GM23338 (cell line): ENCODE measurements around the gene TNNI3. TPM values are rescaled to one million over a fixed set of nuclear protein-coding genes. Genes with fewer than 3 reads are reported as not detected.

Source experiments
- ATAC-seq: fragments of 200-7000 bp; cut with Tn5 transposase; 3 replicates; pipeline ENCODE4 v1.9.1; 2020
- DNase-seq: peaks from one replicate; pipeline ENCODE4 v3.0.0-alpha.2; 2015; ENCODE audit warnings: low spot score
- H2AFZ ChIP-seq: fragments of 200-600 bp; sonication (generic); 2 replicates; pipeline ENCODE4 v1.8.0; 2016; ENCODE audit warnings: antibody characterized with exemption, mild to moderate bottlenecking, moderate library complexity
- H3F3A ChIP-seq: fragments of 200-600 bp; sonication (generic); replicated peaks from 2 replicates; pipeline ENCODE4 v1.8.0; 2017; ENCODE audit warnings: antibody characterized with exemption, mixed run types, low read depth
- H3K27ac ChIP-seq: fragments of 200-600 bp; sonication (generic); 2 replicates; pipeline ENCODE4 v1.6.1; 2016; ENCODE audit warnings: low read depth
- H3K27me3 ChIP-seq: fragments of 200-600 bp; sonication (generic); 2 replicates; pipeline ENCODE4 v1.8.0; 2016; ENCODE audit warnings: mild to moderate bottlenecking, mixed run types, moderate library complexity; ENCODE audit not compliant: insufficient read depth
- H3K36me3 ChIP-seq: fragments of 200-600 bp; sonication (generic); 2 replicates; pipeline ENCODE4 v1.8.0; 2016; ENCODE audit warnings: mild to moderate bottlenecking; ENCODE audit not compliant: insufficient read depth
- H3K4me1 ChIP-seq: fragments of 200-600 bp; sonication (generic); 2 replicates; pipeline ENCODE4 v1.8.0; 2016; ENCODE audit warnings: mild to moderate bottlenecking, moderate library complexity; ENCODE audit not compliant: insufficient read depth
- H3K4me2 ChIP-seq: fragments of 200-600 bp; sonication (generic); 2 replicates; pipeline ENCODE4 v1.7.1; 2017; ENCODE audit warnings: mixed run types
- H3K4me3 ChIP-seq: fragments of 200-600 bp; sonication (generic); 2 replicates; pipeline ENCODE4 v1.6.1; 2016; ENCODE audit warnings: mixed run types
- H3K79me2 ChIP-seq: fragments of 200-600 bp; sonication (generic); replicated peaks from 2 replicates; pipeline ENCODE4 v1.8.0; 2017; ENCODE audit warnings: mild to moderate bottlenecking; ENCODE audit not compliant: insufficient read depth
- H3K9me2 ChIP-seq: fragments of 200-600 bp; sonication (generic); 2 replicates; pipeline ENCODE4 v1.8.0; 2017; ENCODE audit not compliant: insufficient read depth
- H4K20me1 ChIP-seq: fragments of 200-600 bp; sonication (generic); replicated peaks from 2 replicates; pipeline ENCODE4 v1.8.0; 2017; ENCODE audit warnings: mild to moderate bottlenecking; ENCODE audit not compliant: insufficient read depth
- H3K27ac Mint-ChIP-seq: 2 replicates; pipeline ENCODE4 v1.8.0; 2020; ENCODE audit warnings: inconsistent platforms, mild to moderate bottlenecking, moderate library complexity, mixed read lengths
- H3K27me3 Mint-ChIP-seq: 3 replicates; pipeline ENCODE4 v1.8.0; 2022; ENCODE audit warnings: low read depth, mild to moderate bottlenecking, moderate library complexity, mixed read lengths, inconsistent platforms; ENCODE audit not compliant: insufficient read depth, poor library complexity
- H3K36me3 Mint-ChIP-seq: 3 replicates; pipeline ENCODE4 v1.8.0; 2021; ENCODE audit warnings: low read depth, mild to moderate bottlenecking, inconsistent platforms, moderate library complexity, mixed read lengths
- H3K4me1 Mint-ChIP-seq: 3 replicates; pipeline ENCODE4 v1.8.0; 2020; ENCODE audit warnings: mild to moderate bottlenecking, inconsistent platforms, mixed read lengths
- H3K4me3 Mint-ChIP-seq: 3 replicates; pipeline ENCODE4 v1.8.0; 2021; ENCODE audit warnings: moderate library complexity, mild to moderate bottlenecking, inconsistent platforms, mixed read lengths
- H3K9me3 Mint-ChIP-seq: 3 replicates; pipeline ENCODE4 v1.8.0; 2020; ENCODE audit warnings: moderate library complexity, mild to moderate bottlenecking, inconsistent platforms, mixed read lengths
- CREB1 ChIP-seq: fragments of 250-450 bp; sonication (Bioruptor Pico); IDR thresholded peaks from 2 replicates; pipeline ENCODE4 v1.5.0; 2020; ENCODE audit warnings: low read depth, mild to moderate bottlenecking, moderate library complexity
- EZH2 ChIP-seq: fragments of 200-600 bp; sonication (generic); IDR thresholded peaks from one replicate; pipeline ENCODE4 v1.8.0; 2017; ENCODE audit warnings: antibody characterized with exemption, mild to moderate bottlenecking, low read depth; ENCODE audit not compliant: unreplicated experiment
- EZH2phosphoT487 ChIP-seq: fragments of 200-600 bp; sonication (generic); IDR thresholded peaks from one replicate; pipeline ENCODE4 v1.8.1; 2018; ENCODE audit warnings: antibody characterized with exemption; ENCODE audit not compliant: unreplicated experiment
- POLR2AphosphoS5 ChIP-seq: IDR thresholded peaks from 2 replicates; pipeline ENCODE4 v1.6.1; 2016; ENCODE audit warnings: antibody characterized with exemption, low read depth
- STAT1 ChIP-seq: IDR thresholded peaks from one replicate; pipeline ENCODE4 v1.6.1; 2016; ENCODE audit warnings: antibody characterized with exemption; ENCODE audit not compliant: unreplicated experiment
- polyA plus RNA-seq: library from polyadenylated mRNA; unstranded; fragments of >200 nt; fragmentation: Nextera tagmentation; extraction: Ambion mirVana; gene quantifications from 2 replicates; pipeline ENCODE4 v1.2.1, GENCODE V29; 2016
- total RNA-seq: library from RNA; depleted of rRNA; stranded (reverse); fragments of >200 nt; shearing (Covaris generic); gene quantifications from 2 replicates; pipeline ENCODE4 v1.2.3, GENCODE V29; 2014
- TF ChIP-seq, protein P1 (sequence below), 2 experiments: fragments of 200-600 bp in 1 of 2; sonication (generic) in 1 of 2; conservative IDR thresholded peaks; 2 replicates each; pipeline versions ENCODE4 v1.5.1 to v1.6.1; 2016 to 2017; ENCODE audit warnings: antibody characterized with exemption in 2 of 2, low read depth in 2 of 2, mild to moderate bottlenecking in 2 of 2, moderate library complexity in 1 of 2
- TF ChIP-seq, protein P2 (sequence below): IDR thresholded peaks from 2 replicates; pipeline ENCODE4 v1.6.1; 2016; ENCODE audit warnings: antibody characterized with exemption

The TNNI3 gene
- total and polyA plus RNA-seq, 2 experiments from 2014 or later = 21.5 to 150 TPM

DNA sequence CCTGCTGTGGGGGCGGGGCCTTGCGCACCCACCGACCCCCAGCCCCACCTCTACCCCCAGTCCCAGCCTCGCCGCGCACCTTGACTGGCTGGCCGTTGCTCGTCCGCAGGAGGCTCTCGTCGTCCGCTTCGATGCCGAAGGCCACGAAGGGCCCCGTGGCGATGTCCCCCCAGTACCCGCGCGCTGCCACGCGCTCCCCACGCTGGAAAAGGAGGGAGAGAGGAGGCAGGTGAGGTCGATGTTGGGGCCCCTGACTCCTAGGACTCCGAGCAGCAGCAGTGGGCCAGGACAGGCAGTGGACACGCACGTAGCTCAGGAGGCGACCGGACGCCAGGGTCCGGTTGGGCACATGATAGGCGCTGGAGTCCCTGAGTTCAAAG lies 3.4 kb upstream of the TNNI3 start:
- H3K4me3 ChIP-seq = peak overlapping the region; percentile 56
- peaks cover 48% of the 10 kb centered on the region for H3K27me3 Mint-ChIP-seq
- 0 out of 2 replicates have a peak overlapping the region, but pooled peaks have one; percentile 63 for H2AFZ ChIP-seq

DNA sequence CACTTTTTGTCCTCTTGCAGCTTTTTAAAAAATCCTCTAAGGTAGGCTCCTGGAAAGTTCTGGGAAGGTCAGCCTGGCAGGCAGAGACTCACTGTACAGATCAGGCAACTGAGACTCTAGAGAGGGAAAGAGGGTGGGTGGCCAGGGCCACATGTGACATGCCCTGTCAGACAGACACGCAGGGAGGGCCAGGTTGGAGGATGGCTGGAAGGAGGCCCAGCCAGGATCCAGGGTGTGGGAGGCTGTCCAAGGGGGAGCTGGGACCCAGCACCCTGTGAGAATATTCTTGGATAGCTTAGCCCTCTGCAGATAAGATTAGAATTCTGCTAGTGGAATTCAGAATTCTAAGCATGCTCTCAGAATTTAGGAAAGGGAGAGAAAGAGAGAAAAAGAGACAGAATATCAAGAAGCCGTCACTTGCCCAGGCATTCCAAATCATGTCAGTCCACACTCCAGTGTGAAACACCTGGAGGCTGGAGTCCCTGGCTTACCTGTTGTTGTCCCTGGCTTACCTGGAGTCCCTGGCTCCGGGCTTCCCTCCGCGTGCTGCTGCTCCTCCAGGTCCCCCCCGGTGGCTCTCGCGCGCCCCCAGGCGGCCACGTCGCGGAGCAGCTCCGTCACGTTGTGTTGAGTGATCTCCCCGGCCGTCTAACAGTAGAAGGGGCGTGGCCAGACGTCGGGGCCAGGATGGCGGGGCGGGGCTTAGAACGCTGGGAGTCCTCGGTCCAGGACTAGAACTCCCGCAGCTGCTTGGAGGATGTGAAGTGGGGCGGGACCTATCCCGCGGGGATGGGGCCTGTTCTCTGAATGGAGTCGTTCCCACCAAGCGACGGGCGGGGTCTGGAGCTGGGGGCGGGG lies 2.8 kb upstream of the TNNI3 start:
- Mint-ChIP-seq H3K36me3 (no peaks in the 10 kb centered on the region; the same call in 2 of the 3 replicates), H3K9me3 (no peaks in the 10 kb centered on the region), H3K4me1 (peaks cover 19% of the 10 kb centered on the region), H3K4me3 (peak overlapping the region; percentile 53; the same call in 2 of the 3 replicates), H3K27me3 (peaks cover 47% of the 10 kb centered on the region), H3K27ac (no peak overlapping the region)
- TF ChIP-seq, protein P1, sequence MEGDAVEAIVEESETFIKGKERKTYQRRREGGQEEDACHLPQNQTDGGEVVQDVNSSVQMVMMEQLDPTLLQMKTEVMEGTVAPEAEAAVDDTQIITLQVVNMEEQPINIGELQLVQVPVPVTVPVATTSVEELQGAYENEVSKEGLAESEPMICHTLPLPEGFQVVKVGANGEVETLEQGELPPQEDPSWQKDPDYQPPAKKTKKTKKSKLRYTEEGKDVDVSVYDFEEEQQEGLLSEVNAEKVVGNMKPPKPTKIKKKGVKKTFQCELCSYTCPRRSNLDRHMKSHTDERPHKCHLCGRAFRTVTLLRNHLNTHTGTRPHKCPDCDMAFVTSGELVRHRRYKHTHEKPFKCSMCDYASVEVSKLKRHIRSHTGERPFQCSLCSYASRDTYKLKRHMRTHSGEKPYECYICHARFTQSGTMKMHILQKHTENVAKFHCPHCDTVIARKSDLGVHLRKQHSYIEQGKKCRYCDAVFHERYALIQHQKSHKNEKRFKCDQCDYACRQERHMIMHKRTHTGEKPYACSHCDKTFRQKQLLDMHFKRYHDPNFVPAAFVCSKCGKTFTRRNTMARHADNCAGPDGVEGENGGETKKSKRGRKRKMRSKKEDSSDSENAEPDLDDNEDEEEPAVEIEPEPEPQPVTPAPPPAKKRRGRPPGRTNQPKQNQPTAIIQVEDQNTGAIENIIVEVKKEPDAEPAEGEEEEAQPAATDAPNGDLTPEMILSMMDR (conservative IDR thresholded peaks at IDR 0.05; ENCODE audit: low read depth in 2 of 2) = peak; percentile 90 to 100
- TF ChIP-seq EZH2phosphoT487 (no peak), CREB1 (CRISPR knock-in tag) (peak; percentile 85), POLR2AphosphoS5 (no peak), STAT1 (no peak)
- TF ChIP-seq, protein P2, sequence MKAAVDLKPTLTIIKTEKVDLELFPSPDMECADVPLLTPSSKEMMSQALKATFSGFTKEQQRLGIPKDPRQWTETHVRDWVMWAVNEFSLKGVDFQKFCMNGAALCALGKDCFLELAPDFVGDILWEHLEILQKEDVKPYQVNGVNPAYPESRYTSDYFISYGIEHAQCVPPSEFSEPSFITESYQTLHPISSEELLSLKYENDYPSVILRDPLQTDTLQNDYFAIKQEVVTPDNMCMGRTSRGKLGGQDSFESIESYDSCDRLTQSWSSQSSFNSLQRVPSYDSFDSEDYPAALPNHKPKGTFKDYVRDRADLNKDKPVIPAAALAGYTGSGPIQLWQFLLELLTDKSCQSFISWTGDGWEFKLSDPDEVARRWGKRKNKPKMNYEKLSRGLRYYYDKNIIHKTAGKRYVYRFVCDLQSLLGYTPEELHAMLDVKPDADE = no peak
- Histone ChIP-seq H3F3A (no peaks in the 10 kb centered on the region), H2AFZ (peak overlapping the region; percentile 85), H3K4me3 (peak overlapping the region; percentile 56), H3K4me1 (peaks cover 30% of the 10 kb centered on the region), H3K4me2 (peak overlapping the region; percentile 86), H3K9me2 (no peaks in the 10 kb centered on the region), H3K79me2 (no peaks in the 10 kb centered on the region), H4K20me1 (no peaks in the 10 kb centered on the region), H3K36me3 (no peaks in the 10 kb centered on the region), H3K27me3 (peaks cover 32% of the 10 kb centered on the region), H3K27ac (no peak overlapping the region)
- DNase-seq = peak; percentile 100
- ATAC-seq = peak; percentile 60

More for the DNA sequence above, 3.4 kb upstream of the TNNI3 start:
- DNase-seq (no peak), ATAC-seq (no peak; the same call in 2 of the 3 replicates)
- H3K79me2 ChIP-seq = no peaks in the 10 kb centered on the region
- Mint-ChIP-seq H3K36me3 (no peaks in the 10 kb centered on the region; the same call in 2 of the 3 replicates), H3K4me1 (peaks cover 23% of the 10 kb centered on the region), H3K27ac (no peak overlapping the region), H3K4me3 (peak overlapping the region; percentile 62), H3K9me3 (no peaks in the 10 kb centered on the region)
- H3K27me3 ChIP-seq = peaks cover 32% of the 10 kb centered on the region
- H3K4me2 ChIP-seq = peak overlapping the region; percentile 86
- H3K27ac ChIP-seq = no peak overlapping the region
- H3K4me1 ChIP-seq = peaks cover 30% of the 10 kb centered on the region
- no peaks in the 10 kb centered on the region for H3K9me2 ChIP-seq
- H4K20me1 ChIP-seq = no peaks in the 10 kb centered on the region
- TF ChIP-seq EZH2 (no peak), POLR2AphosphoS5 (peak; percentile 69)
- no peaks in the 10 kb centered on the region for H3K36me3 ChIP-seq
- no peaks in the 10 kb centered on the region for H3F3A ChIP-seq
